K562 (cell line): ENCODE data around the gene ORC1. TPM values are rescaled to one million over a fixed set of nuclear protein-coding genes. Genes with fewer than 3 reads are reported as not detected.
A peak's percentile ranks its signal among the peaks of the same experiment; 100 is the strongest.

Source experiments
- ATF3 ChIP-seq, 2 experiments: fragments of 450-650 bp in 1 of 2; sonication (generic) in 1 of 2; formaldehyde crosslinking in 1 of 2; IDR thresholded peaks in 1 of 2; conservative IDR thresholded peaks in 1 of 2; 2 replicates each; pipeline versions ENCODE4 v1.6.1 to v1.8.1; 2016 to 2023; ENCODE audit warnings: mild to moderate bottlenecking in 2 of 2, moderate library complexity in 2 of 2, inconsistent platforms in 1 of 2, missing genetic modification reagents in 1 of 2
- CC2D1A ChIP-seq: fragments of 450-650 bp; IDR thresholded peaks from 2 replicates; pipeline ENCODE4 v1.6.1; 2017; ENCODE audit warnings: mild to moderate bottlenecking
- CCNT2 ChIP-seq: IDR thresholded peaks from 2 replicates; pipeline ENCODE4 v1.6.1; 2011; ENCODE audit warnings: borderline replicate concordance, low read depth, mild to moderate bottlenecking, moderate library complexity, mixed read lengths, low read length; ENCODE audit not compliant: insufficient read length; ENCODE audit errors: extremely low read depth
- CHCHD3 ChIP-seq: fragments of 250-450 bp; sonication (Bioruptor Pico); IDR thresholded peaks from 2 replicates; pipeline ENCODE4 v2.1.2; 2022; ENCODE audit warnings: mild to moderate bottlenecking
- CREM ChIP-seq: IDR thresholded peaks from 2 replicates; pipeline ENCODE4 v1.6.1; 2014; ENCODE audit warnings: antibody characterized with exemption, low read depth
- ERF ChIP-seq: fragments of 450-650 bp; formaldehyde crosslinking; IDR thresholded peaks from 2 replicates; pipeline ENCODE4 v1.4.0; 2020; ENCODE audit warnings: mild to moderate bottlenecking, mixed read lengths
- ETV6 ChIP-seq, 3 experiments: fragments of 150-350 bp in 1 of 3; sonication (generic) in 1 of 3; formaldehyde crosslinking in 1 of 3; IDR thresholded peaks; 2 replicates each; pipeline versions ENCODE4 v1.6.1 to v1.8.0; 2014 to 2022; ENCODE audit warnings: borderline replicate concordance in 2 of 3, low read depth in 2 of 3, antibody characterized with exemption in 1 of 3, low read length in 1 of 3, mild to moderate bottlenecking in 1 of 3, missing genetic modification reagents in 1 of 3
- FOS ChIP-seq: IDR thresholded peaks from 3 replicates; pipeline ENCODE4 v1.6.1; 2011; ENCODE audit not compliant: insufficient read length; ENCODE audit errors: extremely low read depth
- HDGF ChIP-seq: fragments of 450-650 bp; IDR thresholded peaks from 2 replicates; pipeline ENCODE4 v1.6.1; 2016
- KAT7 ChIP-seq: sonication (generic); formaldehyde crosslinking; IDR thresholded peaks from 2 replicates; pipeline ENCODE4 v1.8.0; 2022; ENCODE audit warnings: missing genetic modification reagents, mild to moderate bottlenecking, borderline replicate concordance
- KDM2B ChIP-seq: fragments of 250-450 bp; sonication (Bioruptor Pico); IDR thresholded peaks from 2 replicates; pipeline ENCODE4 v1.8.0; 2021; ENCODE audit warnings: mild to moderate bottlenecking, moderate library complexity
- MEIS2 ChIP-seq: fragments of 450-650 bp; IDR thresholded peaks from 2 replicates; pipeline ENCODE4 v1.6.1; 2014; ENCODE audit warnings: mild to moderate bottlenecking; ENCODE audit not compliant: partially characterized antibody
- PHB ChIP-seq: fragments of 250-450 bp; sonication (Bioruptor Pico); IDR thresholded peaks from 2 replicates; pipeline ENCODE4 v1.5.0; 2021
- RERE ChIP-seq: sonication (generic); formaldehyde crosslinking; IDR thresholded peaks from 2 replicates; pipeline ENCODE4 v1.8.0; 2023; ENCODE audit warnings: missing genetic modification reagents, mild to moderate bottlenecking, borderline replicate concordance
- SMARCA5 ChIP-seq: fragments of 450-650 bp; IDR thresholded peaks from 2 replicates; pipeline ENCODE4 v1.6.1; 2016
- SNIP1 ChIP-seq: fragments of 450-650 bp; IDR thresholded peaks from 2 replicates; pipeline ENCODE4 v1.7.1; 2017; ENCODE audit warnings: low read depth, mild to moderate bottlenecking
- ZFX ChIP-seq: sonication (generic); formaldehyde crosslinking; IDR thresholded peaks from 2 replicates; pipeline ENCODE4 v1.8.0; 2022; ENCODE audit warnings: mild to moderate bottlenecking, missing genetic modification reagents, moderate library complexity
- ZKSCAN1 ChIP-seq: fragments of 150-350 bp; IDR thresholded peaks from 2 replicates; pipeline ENCODE4 v1.6.1; 2016; ENCODE audit warnings: low read depth, low read length
- ZNF217 ChIP-seq: sonication (generic); formaldehyde crosslinking; IDR thresholded peaks from 2 replicates; pipeline ENCODE4 v1.8.0; 2022; ENCODE audit warnings: mild to moderate bottlenecking, missing genetic modification reagents
- ZNF583 ChIP-seq: fragments of 250-450 bp; sonication (Bioruptor Pico); IDR thresholded peaks from 2 replicates; pipeline ENCODE4 v1.4.0; 2020
- ZNF707 ChIP-seq: fragments of 250-450 bp; sonication (Bioruptor Pico); conservative IDR thresholded peaks from 2 replicates; pipeline ENCODE4 v1.8.0; 2022; ENCODE audit warnings: inconsistent platforms, mild to moderate bottlenecking, moderate library complexity
- ZNF785 ChIP-seq: fragments of 250-450 bp; sonication (Bioruptor Pico); IDR thresholded peaks from 2 replicates; pipeline ENCODE4 v1.4.0; 2020; ENCODE audit warnings: mild to moderate bottlenecking
- polyA plus RNA-seq, 8 experiments: library from polyadenylated mRNA; depleted of rRNA in 4 of 8; stranded (reverse) in 5 of 8; unstranded in 3 of 8; fragments of >200 nt; fragmentation: Nextera tagmentation in 2 of 8; fragmentation: Illumina TruSeq in 1 of 8; extraction: Ambion mirVana in 2 of 8; extraction: Trizol in 1 of 8; gene quantifications; 2 replicates each; pipeline versions ENCODE4 v1.2.1 to v1.2.3, GENCODE V29; 2011 to 2014; ENCODE audit warnings: inconsistent platforms in 1 of 8, missing spikeins in 1 of 8
- total RNA-seq, 7 experiments: library from RNA; depleted of rRNA in 6 of 7; stranded (reverse); fragments of >200 nt in 6 of 7; fragmentation: Illumina TruSeq in 2 of 7; extraction: Trizol in 2 of 7; gene quantifications; 2 replicates each; pipeline versions ENCODE4 v1.2.1 to v1.2.3, GENCODE V29; 2011 to 2021; ENCODE audit warnings: low replicate concordance in 1 of 7

Gene ORC1
- total and polyA plus RNA-seq, 9 of the 15 experiments (the other 6 are each of a cell fraction or from before 2014, with no cell fraction given) = 26.4 to 91.6 (median 69.7) TPM

GRCh38 chr1:52365746-52366516 is 38.3 kb downstream of the ORC1 start, which contains the start of gene CC2D1B (continued):
- TF ChIP-seq ATF3 (IDR thresholded peaks at IDR 0.05) (no peak), ATF3 (CRISPR knock-in tag; conservative IDR thresholded peaks at IDR 0.05) (no peak; the same call in 1 of the 2 replicates), ZNF217 (CRISPR knock-in tag) (peak; percentile 73; the same call in 1 of the 2 replicates), MEIS2 (peak; percentile 95), ZNF785 (CRISPR knock-in tag) (no peak), CC2D1A (no peak), CHCHD3 (CRISPR knock-in tag) (no peak), FOS (no peak), ETV6 (IDR thresholded peaks at IDR 0.05; ENCODE audit: borderline replicate concordance in 1 of 2, low read depth in 2 of 2, low read length in 1 of 2) (no peak), ETV6 (CRISPR knock-in tag; IDR thresholded peaks at IDR 0.05; ENCODE audit: borderline replicate concordance) (no peak), ZKSCAN1 (peak; percentile 67; the same call in 1 of the 2 replicates), PHB (CRISPR knock-in tag) (peak; percentile 87; the same call in 1 of the 2 replicates), CCNT2 (peak; percentile 95), ZFX (CRISPR knock-in tag) (peak; percentile 100), ZNF707 (CRISPR knock-in tag) (no peak), KAT7 (CRISPR knock-in tag) (no peak; the same call in 1 of the 2 replicates), SMARCA5 (no peak), RERE (CRISPR knock-in tag) (0 out of 2 replicates have a peak, but pooled peaks have one; percentile 63), SNIP1 (no peak), ERF (CRISPR knock-in tag) (peak; percentile 23; the same call in 1 of the 2 replicates), KDM2B (no peak), HDGF (no peak; the same call in 1 of the 2 replicates), CREM (peak; percentile 74), ZNF583 (CRISPR knock-in tag) (no peak)
